Breast epithelium (tissue), 4 donors: ENCODE data around the gene RRAGD. TPM values are rescaled to one million over a fixed set of nuclear protein-coding genes. Genes with fewer than 3 reads are reported as not detected.

ENCODE experiments used
- DNase-seq, 2 donors: peaks; one replicate each; pipeline ENCODE4 v3.0.0-alpha.2; 2019; ENCODE audit warnings: low spot score in 2 of 2
- H3K27ac ChIP-seq, 2 donors: fragments of 200-600 bp; sonication (generic) in 1 of 2; one replicate each; pipeline ENCODE4 v1.5.1; 2016 to 2019; ENCODE audit warnings: mild to moderate bottlenecking in 1 of 2
- H3K27me3 ChIP-seq, 2 donors: fragments of 200-600 bp; sonication (generic) in 1 of 2; one replicate each; pipeline versions ENCODE4 v1.5.1 to v1.6.0; 2017 to 2019; ENCODE audit warnings: control low read depth in 1 of 2, mild to moderate bottlenecking in 1 of 2
- H3K36me3 ChIP-seq: fragments of 200-600 bp; one replicate; pipeline ENCODE4 v1.5.1; 2019
- H3K4me1 ChIP-seq, 2 donors: fragments of 200-600 bp; sonication (generic); one replicate each; pipeline ENCODE4 v1.5.1; 2016 to 2019; ENCODE audit warnings: control low read depth in 1 of 2
- H3K4me3 ChIP-seq, 3 donors: fragments of 200-600 bp; sonication (generic); 1 replicate in 2 of 3; 2 replicates in 1 of 3; pipeline ENCODE4 v1.5.1; 2016 to 2019; ENCODE audit warnings: mild to moderate bottlenecking in 3 of 3, moderate library complexity in 2 of 3
- H3K9me3 ChIP-seq, 2 donors: fragments of 200-600 bp; sonication (generic) in 1 of 2; one replicate each; pipeline ENCODE4 v1.5.1; 2016 to 2019; ENCODE audit warnings: control low read depth in 1 of 2
- POLR2A ChIP-seq: fragments of 450-650 bp; IDR thresholded peaks from one replicate; pipeline ENCODE4 v1.6.1; 2016; ENCODE audit warnings: antibody characterized with exemption, mild to moderate bottlenecking, moderate library complexity
- POLR2AphosphoS5 ChIP-seq, 3 donors: sonication (generic); formaldehyde crosslinking; IDR thresholded peaks; one replicate each; pipeline ENCODE4 v1.6.1; 2017; ENCODE audit warnings: antibody characterized with exemption in 3 of 3
- intact Hi-C: fragments of 100-400 bp; cut with DNase I; formaldehyde crosslinking; loops from one replicate; pipeline ENCODE4 v1.15.1; 2023; ENCODE audit warnings: low total_unique reads
- total RNA-seq, 3 donors: library from RNA; depleted of rRNA; stranded (reverse); fragments of >200 nt; gene quantifications; one replicate each; pipeline ENCODE4 v1.1.0, GENCODE V29; 2016
- TF ChIP-seq, protein P1 (sequence below), 3 donors: fragments of 450-650 bp; IDR thresholded peaks; one replicate each; pipeline ENCODE4 v1.5.1; 2016 to 2017; ENCODE audit warnings: antibody characterized with exemption in 3 of 3, mild to moderate bottlenecking in 3 of 3, moderate library complexity in 3 of 3

The RRAGD gene
- total RNA-seq, 3 donors from 2014 or later: 12.8 to 38.6 (median 23.9) TPM

DNA sequence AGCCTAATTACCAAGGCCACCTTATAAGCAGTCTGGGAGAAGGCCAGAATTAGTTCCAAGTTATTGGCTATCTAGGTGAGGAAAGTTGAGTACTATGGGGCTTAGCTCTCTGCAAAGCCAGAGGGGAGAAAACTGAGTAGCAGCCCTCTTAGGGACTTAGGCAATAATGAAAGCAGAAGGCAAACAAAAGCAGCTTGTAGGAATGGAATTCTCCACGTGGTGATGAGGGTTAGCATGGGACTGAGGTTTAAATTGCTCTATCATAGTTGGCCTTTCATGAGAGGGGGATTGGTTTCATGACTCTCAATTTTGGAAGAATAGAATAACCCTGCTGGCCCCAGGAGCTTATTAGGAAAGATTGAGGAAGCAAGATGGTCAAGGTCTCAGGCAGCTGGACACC, 52.5 kb downstream of the RRAGD start:
- TF ChIP-seq POLR2A (no peak), POLR2AphosphoS5 (IDR thresholded peaks at IDR 0.05) (no peak)
- TF ChIP-seq, protein P1, sequence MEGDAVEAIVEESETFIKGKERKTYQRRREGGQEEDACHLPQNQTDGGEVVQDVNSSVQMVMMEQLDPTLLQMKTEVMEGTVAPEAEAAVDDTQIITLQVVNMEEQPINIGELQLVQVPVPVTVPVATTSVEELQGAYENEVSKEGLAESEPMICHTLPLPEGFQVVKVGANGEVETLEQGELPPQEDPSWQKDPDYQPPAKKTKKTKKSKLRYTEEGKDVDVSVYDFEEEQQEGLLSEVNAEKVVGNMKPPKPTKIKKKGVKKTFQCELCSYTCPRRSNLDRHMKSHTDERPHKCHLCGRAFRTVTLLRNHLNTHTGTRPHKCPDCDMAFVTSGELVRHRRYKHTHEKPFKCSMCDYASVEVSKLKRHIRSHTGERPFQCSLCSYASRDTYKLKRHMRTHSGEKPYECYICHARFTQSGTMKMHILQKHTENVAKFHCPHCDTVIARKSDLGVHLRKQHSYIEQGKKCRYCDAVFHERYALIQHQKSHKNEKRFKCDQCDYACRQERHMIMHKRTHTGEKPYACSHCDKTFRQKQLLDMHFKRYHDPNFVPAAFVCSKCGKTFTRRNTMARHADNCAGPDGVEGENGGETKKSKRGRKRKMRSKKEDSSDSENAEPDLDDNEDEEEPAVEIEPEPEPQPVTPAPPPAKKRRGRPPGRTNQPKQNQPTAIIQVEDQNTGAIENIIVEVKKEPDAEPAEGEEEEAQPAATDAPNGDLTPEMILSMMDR (IDR thresholded peaks at IDR 0.05): no peak
- H3K4me1 ChIP-seq: no peaks in the 10 kb centered on the region
- H3K27ac ChIP-seq: no peak overlapping the region
- no peaks in the 10 kb centered on the region for H3K9me3 ChIP-seq
- H3K36me3 ChIP-seq: no peaks in the 10 kb centered on the region
- no peak for DNase-seq
- intact Hi-C loops: no loop called here
- no peak overlapping the region for H3K4me3 ChIP-seq
- H3K27me3 ChIP-seq: no peaks in the 10 kb centered on the region

DNA sequence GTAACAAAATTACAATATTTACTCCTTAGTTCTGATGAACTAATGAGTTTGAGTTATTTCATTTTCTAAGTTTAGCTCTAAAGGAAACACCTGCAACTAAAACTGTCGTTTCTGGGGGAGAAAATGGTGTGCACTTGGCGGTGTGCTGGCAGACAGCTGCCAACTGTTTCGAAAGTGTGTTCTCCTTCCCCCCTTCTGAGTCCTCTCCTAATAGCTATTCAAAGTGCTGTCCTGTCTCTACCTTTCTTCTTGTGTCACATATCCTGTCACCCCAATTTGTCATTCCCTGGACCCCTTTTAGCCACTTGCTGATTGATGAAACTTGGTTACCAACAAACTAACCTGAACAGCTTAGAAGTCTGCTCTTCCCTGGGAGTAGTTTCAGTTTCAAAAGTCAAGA, 54.7 kb downstream of the RRAGD start:
- Histone ChIP-seq H3K27me3 (no peaks in the 10 kb centered on the region), H3K4me1 (no peaks in the 10 kb centered on the region), H3K36me3 (no peaks in the 10 kb centered on the region), H3K4me3 (peak overlapping the region in 2 of 3 donors; percentile 2 to 24), H3K27ac (no peak overlapping the region), H3K9me3 (no peaks in the 10 kb centered on the region)
- TF ChIP-seq POLR2A (no peak), POLR2AphosphoS5 (IDR thresholded peaks at IDR 0.05) (no peak)
- TF ChIP-seq, protein P1 (IDR thresholded peaks at IDR 0.05): no peak
- intact Hi-C loops: no loop called here
- DNase-seq: no peak

DNA sequence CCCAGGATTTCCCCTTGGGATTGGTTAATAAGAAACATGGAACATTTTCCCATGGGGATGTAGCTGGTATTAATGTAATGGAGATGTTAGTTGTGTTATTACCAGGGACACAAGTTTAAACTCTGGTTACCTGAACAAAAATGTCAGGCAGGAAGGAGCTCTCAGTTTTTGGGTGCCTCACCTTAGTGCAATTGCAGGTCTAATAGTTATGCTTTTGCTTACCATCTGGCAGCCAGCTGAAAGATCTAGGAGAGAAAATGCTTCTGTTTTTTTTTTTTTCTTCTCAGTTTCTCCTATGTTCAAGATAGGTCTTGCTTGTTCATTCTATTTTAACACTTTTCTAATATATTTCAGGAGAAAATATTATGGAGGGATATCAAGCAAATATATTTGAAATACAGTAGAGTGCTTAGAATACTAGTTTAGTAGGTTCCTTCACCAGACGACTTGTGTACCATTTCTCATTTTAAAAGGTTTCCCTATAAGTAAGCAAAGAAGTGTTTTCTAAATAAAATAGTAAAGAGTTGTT, 55.4 kb downstream of the RRAGD start:
- H3K4me3 ChIP-seq: no peak overlapping the region
- no peaks in the 10 kb centered on the region for H3K4me1 ChIP-seq
- TF ChIP-seq POLR2A (no peak), POLR2AphosphoS5 (IDR thresholded peaks at IDR 0.05) (no peak)
- TF ChIP-seq, protein P1 (IDR thresholded peaks at IDR 0.05): no peak
- no peaks in the 10 kb centered on the region for H3K9me3 ChIP-seq
- no peaks in the 10 kb centered on the region for H3K27me3 ChIP-seq
- no peak overlapping the region for H3K27ac ChIP-seq
- H3K36me3 ChIP-seq: no peaks in the 10 kb centered on the region
- DNase-seq: no peak
- intact Hi-C loops: no loop called here

DNA sequence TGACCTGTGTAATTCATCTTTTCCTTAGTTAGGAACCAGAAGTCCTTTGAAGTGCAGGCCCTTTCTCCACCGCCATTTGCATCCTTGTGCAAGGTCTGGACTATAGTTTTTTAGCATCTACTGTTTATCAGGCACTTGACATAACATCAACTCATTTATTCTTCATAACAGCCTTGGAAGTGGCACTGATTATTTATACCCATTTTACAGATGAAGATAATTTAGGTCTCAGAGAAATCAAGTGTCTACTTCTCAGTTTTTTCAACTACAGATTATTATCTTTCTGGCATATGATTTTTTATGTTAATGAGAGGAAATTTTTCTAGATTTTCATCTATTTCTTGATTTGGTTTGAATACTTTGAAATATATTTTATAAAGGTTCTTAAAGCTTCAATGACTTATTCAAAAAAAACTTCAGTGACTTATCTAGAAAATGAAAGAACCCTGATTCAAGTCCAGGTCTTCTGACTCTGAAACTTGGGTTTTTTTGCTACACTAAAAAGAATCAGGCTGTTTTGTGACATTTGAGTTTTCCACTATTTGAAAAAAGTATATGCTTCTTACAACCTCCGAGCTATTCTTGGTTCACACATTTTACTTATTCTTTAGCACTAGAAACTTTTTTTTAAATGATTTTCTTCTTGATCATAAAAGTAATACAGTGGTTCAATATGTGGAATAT, 56.4 kb downstream of the RRAGD start:
- no peak overlapping the region for H3K4me3 ChIP-seq
- H3K4me1 ChIP-seq: no peaks in the 10 kb centered on the region
- no peaks in the 10 kb centered on the region for H3K9me3 ChIP-seq
- H3K27me3 ChIP-seq: no peaks in the 10 kb centered on the region
- DNase-seq: no peak
- H3K36me3 ChIP-seq: no peaks in the 10 kb centered on the region
- no peak overlapping the region for H3K27ac ChIP-seq
- intact Hi-C loops: no loop called here
- TF ChIP-seq, protein P1 (IDR thresholded peaks at IDR 0.05): no peak
- TF ChIP-seq POLR2A (no peak), POLR2AphosphoS5 (IDR thresholded peaks at IDR 0.05) (no peak)

DNA sequence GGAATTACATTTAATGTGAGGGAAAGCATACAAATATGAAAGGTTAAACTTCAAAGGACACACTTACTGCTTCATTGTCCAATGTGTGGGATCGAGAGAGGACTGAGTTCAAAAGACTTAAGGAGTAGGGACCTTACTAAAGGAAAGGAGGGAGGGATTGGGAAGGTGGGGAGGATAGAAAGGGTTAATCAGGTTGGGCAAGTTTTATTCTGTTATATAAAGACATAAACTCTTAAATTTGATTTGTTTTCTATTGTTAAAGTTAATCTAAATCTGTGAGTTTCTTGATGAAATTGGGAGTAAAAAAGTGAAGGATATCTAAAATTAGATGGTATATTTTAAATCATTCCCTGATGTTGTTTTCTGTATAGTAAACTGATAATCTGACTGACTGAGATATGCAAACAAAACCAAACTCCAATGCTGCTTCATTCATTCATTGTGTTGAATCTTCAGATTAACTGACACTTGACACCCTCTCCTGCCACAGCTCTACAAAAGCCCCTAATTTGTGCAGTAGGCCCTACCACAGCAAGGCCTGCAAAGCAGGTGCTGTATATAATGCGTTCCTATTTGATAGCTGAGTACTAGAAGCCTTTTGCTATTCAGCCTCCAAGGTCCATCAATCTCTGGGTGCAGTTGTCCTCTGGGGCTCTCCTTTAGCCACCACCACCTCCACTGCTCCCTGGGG, 58.2 kb downstream of the RRAGD start:
- TF ChIP-seq, protein P1 (IDR thresholded peaks at IDR 0.05): no peak
- TF ChIP-seq POLR2A (no peak), POLR2AphosphoS5 (IDR thresholded peaks at IDR 0.05) (no peak)
- DNase-seq: no peak
- Histone ChIP-seq H3K27ac (peak overlapping the region in 1 of 2 donors; percentile 99), H3K4me3 (no peak overlapping the region), H3K36me3 (no peaks in the 10 kb centered on the region), H3K27me3 (no peaks in the 10 kb centered on the region), H3K9me3 (no peaks in the 10 kb centered on the region), H3K4me1 (no peaks in the 10 kb centered on the region)
- intact Hi-C loops: no loop called here
